NCI-H2227 (cell line): ENCODE data around the gene ZNRF4.

Source experiments
- DNase-seq: peaks from one replicate; lab custom pipeline; 2025; ENCODE audit not compliant: unreplicated experiment; lab: John Stamatoyannopoulos, UW

The ZNRF4 gene

GRCh38 chr19:5440299-5440698, 14.9 kb upstream of the ZNRF4 start:
- DNase-seq: no peak

- no peak for DNase-seq
Measured at GRCh38 chr19:5443723-5444122, 11.5 kb upstream of the ZNRF4 start.

- no peak for DNase-seq
Measured at GRCh38 chr19:5444431-5444830, 10.8 kb upstream of the ZNRF4 start.

- DNase-seq: no peak
Measured at GRCh38 chr19:5445071-5445470, 10.1 kb upstream of the ZNRF4 start.

GRCh38 chr19:5445561-5446055, 9.6 kb upstream of the ZNRF4 start:
- DNase-seq: no peak

- DNase-seq: peak; percentile 65
Measured at GRCh38 chr19:5447700-5448311, 7.4 kb upstream of the ZNRF4 start.

- DNase-seq: no peak
Measured at GRCh38 chr19:5448374-5448773, 6.8 kb upstream of the ZNRF4 start.

- no peak for DNase-seq
Measured at GRCh38 chr19:5450482-5451126, 4.6 kb upstream of the ZNRF4 start.

GRCh38 chr19:5451494-5451893, 3.7 kb upstream of the ZNRF4 start:
- no peak for DNase-seq

GRCh38 chr19:5452594-5453565, 2.3 kb upstream of the ZNRF4 start:
- DNase-seq: peak; percentile 47

- DNase-seq: no peak
Measured at GRCh38 chr19:5454743-5455142, 474 bp upstream of the ZNRF4 start.

- DNase-seq: no peak
Measured at GRCh38 chr19:5456130-5456840, 1.1 kb downstream of the ZNRF4 start.

- DNase-seq: no peak
Measured at GRCh38 chr19:5456841-5457200, 1.6 kb downstream of the ZNRF4 start.

GRCh38 chr19:5457709-5458108, 2.5 kb downstream of the ZNRF4 start:
- no peak for DNase-seq

- DNase-seq: no peak
Measured at GRCh38 chr19:5458420-5458819, 3.2 kb downstream of the ZNRF4 start.

- no peak for DNase-seq
Measured at GRCh38 chr19:5459360-5459759, 4.1 kb downstream of the ZNRF4 start.

- no peak for DNase-seq
Measured at GRCh38 chr19:5460748-5461147, 5.5 kb downstream of the ZNRF4 start.

- DNase-seq: no peak
Measured at GRCh38 chr19:5463959-5464358, 8.7 kb downstream of the ZNRF4 start.

- no peak for DNase-seq
Measured at GRCh38 chr19:5466072-5466471, 10.9 kb downstream of the ZNRF4 start.

- no peak for DNase-seq
Measured at GRCh38 chr19:5466814-5467291, 11.6 kb downstream of the ZNRF4 start.

GRCh38 chr19:5470264-5470671, 15.1 kb downstream of the ZNRF4 start:
- no peak for DNase-seq
